Activated CD4-positive, alpha-beta T cell treated with anti-CD3 and anti-CD28 coated beads for 48 hours (primary cell): Measurements from ENCODE around the gene TRAPPC3.

Source experiments
- DNase-seq: peaks from one replicate; pipeline ENCODE4 v3.0.0-alpha.2; 2020

The TRAPPC3 gene

DNA sequence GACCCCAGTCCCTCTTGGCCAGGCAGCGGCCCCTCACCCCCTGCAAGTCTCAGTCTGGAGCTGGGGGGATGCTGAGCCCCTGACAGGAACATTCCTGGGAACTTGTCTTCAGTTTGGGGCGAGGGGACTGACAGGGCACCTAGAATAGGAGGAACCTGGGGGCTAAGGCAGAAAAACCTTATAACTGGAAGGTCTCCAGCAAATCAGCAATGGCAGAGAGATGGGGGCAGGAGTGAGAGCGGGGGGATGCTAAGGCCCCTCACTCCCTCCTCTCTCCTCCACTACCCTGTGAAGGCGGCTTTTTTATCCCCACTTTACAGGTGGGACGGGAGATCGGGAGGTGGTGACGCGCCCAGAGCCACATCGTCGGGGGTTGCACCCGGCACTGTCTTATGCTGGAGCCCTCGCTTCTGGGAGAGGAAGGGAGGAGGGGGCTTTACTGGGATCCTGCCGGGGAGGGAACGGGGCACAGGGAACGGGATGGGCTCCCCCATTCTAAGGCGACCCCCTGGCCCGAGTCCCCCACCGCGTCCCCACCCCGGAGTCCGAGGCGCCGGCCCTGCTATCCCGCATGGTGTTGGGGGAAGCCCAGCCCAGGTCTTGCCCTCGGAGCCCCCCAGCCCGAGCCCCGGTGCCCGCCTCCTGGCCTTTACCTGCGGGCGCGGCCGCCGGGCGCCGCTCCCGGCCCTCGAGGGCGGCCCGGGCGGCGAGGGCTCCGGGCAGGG is 24.7 kb downstream of the TRAPPC3 start:
- no peak for DNase-seq

GRCh38 chr1:36123356-36123755 is 25.9 kb downstream of the TRAPPC3 start:
- peak; percentile 32 for DNase-seq

DNA sequence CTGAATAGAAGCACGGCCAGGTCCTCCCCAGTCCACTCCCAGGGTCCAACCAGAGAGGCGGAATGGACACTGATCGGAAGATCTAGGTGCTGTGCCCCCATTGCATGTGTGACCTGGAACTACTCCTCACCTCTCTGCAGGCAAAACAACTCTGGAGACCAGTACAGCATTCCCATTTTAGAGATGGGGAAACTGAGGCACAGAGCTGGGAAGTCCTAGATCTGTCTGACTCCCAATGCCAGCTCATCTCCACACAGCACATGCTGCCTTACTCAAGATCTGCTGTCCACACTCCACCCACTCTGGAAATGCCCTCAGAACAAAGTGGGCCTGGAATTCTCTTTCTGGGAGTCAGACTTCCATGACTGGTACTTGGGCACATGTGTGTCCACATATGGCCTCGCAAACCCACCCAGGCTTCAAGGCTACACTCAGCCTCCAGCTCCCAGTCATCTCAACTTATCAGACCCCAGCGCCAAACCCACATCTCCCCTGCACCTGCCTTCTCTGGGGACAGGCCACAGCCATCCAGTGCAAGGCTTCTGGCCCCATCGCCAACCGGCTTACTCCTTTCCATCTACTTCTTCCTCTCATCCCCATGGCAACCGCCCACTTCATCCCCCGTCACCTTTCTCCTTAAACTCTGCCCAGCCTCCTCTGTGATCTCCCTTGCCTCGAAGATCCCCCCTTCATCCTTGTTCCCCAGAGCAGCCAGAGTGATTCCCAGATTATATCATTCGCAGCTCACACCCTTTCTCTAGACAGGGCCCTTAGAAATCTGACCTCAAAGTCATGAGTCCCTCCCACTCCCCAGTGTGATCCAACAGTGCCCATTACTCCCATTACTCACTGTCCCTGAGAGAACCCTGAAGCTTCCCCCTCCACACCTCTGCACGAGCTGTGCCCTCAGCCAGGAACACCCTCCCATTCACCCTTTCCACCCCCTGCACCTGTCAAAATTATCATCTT is 26.9 kb downstream of the TRAPPC3 start:
- no peak for DNase-seq

DNA sequence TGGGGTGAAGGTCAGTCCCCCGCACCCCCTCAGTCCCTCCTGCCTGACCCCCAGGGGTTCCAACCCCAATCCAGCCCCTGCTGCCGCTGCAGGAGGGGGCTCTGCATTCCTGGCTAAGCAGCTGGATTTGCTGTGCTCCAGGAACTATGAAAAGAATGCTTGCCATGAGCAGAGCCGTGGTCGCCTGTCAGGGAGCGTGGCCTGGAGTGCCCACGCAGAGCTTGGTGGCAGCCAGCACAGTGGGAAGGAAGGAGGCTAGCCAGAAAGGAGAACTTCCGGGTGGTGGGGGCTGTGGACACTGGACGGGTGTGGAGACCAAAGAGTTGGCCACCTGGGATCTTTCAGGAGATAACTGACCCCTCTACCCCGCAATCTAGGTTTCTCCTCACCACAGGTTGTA is 29.8 kb downstream of the TRAPPC3 start:
- DNase-seq = no peak

DNA sequence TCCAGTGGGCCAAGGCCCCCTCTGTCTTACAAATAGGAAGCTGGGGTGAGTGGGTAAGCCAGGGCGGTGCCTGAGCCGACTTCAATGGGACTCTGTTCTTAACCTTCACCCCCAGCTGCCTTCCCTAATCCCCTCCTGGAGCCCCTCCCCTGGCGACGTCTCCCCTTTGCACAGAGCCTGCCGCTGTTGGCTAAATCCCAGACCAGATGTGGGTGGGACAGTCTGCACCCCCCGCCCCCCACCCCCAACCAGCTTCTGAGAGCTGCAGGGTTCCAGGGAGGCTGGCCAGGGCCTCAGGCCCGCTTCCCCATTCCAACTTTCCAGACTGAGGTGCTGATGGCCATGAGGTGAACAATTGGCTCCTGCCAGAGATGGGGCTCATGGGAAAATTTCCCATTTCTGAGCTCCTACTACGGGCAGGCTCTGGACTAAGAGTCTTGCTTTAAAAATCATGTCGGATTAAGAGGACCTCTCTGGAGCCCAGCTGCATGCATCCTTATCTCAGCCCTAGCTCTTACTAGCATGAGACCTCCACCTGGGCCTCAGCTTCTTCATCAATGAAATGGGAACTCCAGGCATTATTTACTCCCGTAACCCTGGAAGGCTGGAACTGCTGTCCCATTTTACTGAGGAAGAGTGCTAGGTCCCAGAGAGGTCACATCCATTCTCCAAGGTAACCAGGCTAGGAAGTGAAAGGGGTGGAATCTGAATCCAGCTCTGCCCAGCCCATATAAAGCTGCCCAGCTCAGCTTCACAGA is 30.7 kb downstream of the TRAPPC3 start:
- no peak for DNase-seq

- no peak for DNase-seq
These were observed 32.4 kb downstream of the TRAPPC3 start for GRCh38 chr1:36116901-36117300.

DNA sequence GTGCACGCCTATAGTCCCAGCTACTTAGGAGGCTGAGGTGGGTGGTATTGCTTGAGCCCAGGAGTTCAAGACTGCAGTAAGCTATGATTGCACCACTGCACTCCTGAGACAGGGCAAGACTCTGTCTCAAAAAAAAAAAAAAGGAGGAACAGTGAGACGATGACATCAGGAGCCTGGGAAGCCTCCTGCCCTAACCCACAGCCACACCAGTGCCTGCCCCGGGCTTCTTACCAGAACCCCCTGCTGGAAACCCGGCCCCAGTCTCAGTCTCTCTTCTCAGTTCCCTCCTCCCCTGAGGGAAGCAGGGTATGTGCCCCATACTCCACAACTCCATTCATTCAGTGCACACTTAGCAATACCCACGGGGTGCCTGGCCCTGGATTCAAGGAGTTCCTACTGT is 33.4 kb downstream of the TRAPPC3 start:
- DNase-seq = no peak

- no peak for DNase-seq
These were observed 34.1 kb downstream of the TRAPPC3 start for GRCh38 chr1:36115200-36115669.

GRCh38 chr1:36114371-36114770 is 34.9 kb downstream of the TRAPPC3 start:
- no peak for DNase-seq

GRCh38 chr1:36112823-36113222 is 36.5 kb downstream of the TRAPPC3 start:
- no peak for DNase-seq

- no peak for DNase-seq
These were observed 38.1 kb downstream of the TRAPPC3 start for GRCh38 chr1:36111151-36111550.

DNA sequence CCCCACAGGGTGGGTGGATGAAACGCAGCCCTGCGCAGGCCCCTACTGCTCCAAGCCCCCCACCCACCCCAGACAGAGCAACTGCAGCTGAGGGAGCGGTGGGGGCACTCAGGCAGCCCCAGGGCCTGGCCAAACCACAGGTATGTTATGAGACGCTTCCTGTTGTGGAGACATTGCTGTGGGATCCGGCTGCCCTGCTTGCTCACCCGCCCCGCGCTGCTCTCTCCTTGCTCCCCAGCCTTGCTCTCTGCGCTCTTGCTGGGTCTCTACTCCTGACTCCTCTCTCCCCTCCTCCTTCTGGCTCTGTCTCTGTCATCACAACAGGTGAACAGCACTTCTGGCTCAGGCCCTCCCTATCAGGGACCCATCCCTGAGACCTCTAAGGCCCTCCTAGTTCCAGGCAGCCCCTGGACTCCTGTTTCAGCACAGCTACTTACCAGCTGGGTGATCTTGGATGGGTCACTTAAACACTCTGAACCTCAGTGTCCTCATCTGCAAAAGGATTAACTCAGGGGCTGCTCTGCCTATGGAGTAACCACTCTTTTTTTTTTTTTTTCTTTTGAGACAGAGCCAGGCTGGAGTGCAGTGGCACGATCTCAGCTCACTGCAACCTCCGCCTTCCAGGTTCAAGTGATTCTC is 40.1 kb downstream of the TRAPPC3 start:
- DNase-seq = peak; percentile 50

DNA sequence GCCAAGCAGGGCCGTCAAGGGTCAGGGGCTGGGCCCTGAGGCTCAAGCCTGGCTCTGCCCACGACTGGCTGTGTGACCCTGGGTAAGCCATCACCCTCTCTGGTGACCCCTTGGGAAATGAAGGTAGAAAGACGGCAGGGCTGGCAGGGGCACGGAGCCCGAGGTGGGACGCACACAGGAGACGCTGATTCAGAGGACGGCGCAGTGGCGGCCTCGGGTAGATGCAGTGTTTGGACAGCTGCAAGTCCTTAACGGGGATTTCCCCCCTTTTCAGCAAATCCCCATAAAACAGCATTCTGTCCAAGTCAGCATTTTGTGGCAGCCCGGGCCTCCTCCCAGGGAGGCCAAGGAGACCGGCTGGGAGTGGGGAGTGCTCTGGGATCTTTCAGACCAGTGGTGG is 41.0 kb downstream of the TRAPPC3 start:
- DNase-seq = no peak

- DNase-seq = no peak
These were observed 41.9 kb downstream of the TRAPPC3 start for GRCh38 chr1:36107394-36107793.

DNA sequence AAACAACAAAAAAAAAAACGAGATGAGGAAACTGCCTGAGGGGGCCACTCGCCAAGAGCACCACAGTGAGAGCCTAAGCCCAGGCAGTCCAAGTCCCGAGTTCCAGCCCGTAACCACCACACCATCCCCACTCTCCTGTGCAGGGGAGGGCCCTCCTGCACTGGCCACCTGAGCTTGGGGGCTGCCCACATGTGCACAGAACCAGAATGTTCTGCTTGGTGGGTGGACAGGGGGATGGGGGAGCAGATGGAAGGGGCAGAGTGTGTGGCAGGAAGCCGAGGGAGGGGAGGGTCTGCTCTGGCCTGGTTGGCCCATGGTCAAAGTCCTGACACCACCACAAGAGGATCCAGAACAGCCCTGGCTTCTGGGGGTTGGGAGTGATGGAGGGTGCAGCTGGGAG is 43.0 kb downstream of the TRAPPC3 start:
- DNase-seq = no peak

DNA sequence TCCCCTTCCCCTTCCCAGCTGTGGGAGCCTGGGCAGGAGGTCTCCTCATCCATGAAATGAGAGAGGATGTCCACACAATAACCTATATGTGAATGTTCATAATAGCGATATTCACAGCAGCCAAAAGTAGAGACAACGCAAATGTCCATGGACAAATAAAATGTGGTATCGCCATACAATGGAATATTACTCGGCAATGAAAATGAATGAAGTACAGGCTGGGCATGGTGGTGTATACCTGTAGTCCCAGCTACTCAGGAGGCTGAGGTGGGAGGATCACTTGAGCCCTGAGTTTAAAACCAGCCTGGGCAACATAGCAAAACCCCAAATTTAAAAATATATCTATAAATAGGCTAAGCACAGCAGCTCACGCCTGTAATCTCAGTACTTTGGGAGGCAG is 47.7 kb downstream of the TRAPPC3 start:
- DNase-seq = no peak

DNA sequence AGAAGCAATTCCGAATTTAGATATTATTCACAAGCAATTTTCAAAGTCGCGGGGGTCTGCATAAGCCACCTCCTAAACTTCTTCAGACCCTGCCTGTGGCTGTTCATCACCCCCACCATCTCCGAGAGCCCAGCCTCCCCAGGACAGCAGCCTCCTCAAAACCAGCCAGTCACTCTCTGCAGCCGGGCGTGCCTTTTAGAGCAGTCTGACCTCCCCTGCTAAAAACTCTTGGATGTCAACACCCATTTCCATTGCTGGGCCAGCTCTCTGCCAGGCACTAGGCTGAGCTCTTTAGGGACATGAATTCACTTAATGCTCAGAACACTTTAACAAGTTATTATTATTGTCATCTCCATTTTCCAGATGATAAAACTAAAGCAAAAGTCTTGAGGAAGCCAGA is 48.9 kb downstream of the TRAPPC3 start:
- DNase-seq = no peak

- peak; percentile 85 for DNase-seq
These were observed 49.5 kb downstream of the TRAPPC3 start for GRCh38 chr1:36099681-36100341.

GRCh38 chr1:36098650-36099365 is 50.5 kb downstream of the TRAPPC3 start:
- DNase-seq = no peak

DNA sequence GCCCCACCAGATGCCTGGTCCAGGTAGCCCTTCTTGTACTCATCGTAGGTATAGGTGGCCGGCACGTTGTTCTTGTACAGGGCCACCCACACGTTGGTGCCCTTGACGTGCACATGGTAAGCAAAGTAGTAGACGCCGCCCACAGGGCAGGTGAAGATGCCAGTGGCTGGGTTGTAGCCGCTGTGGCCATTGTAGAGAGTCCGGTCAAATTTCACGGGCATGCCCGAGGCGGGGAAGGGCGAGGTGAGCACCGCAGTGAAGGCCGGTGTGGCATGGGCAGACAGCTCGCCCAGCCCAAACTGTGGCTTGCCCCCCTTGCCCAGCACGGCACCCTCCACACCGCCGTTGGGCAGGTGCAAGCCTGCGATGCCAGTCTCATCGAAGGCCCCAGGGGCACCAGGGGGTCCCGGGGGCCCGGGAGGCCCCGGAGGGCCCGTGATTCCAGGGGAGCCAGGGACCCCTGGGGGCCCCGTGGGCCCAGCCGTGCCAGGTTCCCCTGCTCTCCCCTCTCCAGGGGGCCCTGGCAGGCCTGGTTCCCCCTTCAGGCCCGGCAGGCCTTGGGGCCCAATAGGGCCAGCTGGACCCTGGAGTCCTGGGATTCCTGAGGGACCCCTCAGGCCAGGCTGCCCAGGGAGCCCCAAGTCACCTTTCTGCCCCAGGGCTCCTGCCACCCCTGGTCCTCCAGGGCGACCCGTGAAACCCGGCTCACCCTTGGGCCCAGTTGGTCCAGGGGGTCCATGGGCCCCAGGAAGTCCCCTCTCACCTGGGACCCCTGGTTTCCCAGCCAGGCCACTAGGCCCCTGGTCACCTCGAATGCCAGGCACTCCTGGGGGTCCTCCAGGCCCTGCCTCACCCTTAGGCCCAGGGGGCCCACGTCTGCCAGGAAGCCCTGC is 51.3 kb downstream of the TRAPPC3 start:
- no peak for DNase-seq
